ENCODE measurements around the gene LSM12.

The LSM12 gene

GRCh38 chr17:44095647-44096496 lies 29.4 kb upstream of the LSM12 start:
- peak; percentile 96 for DNase-seq

GRCh38 chr17:44095388-44095646 lies 28.8 kb upstream of the LSM12 start:
- DNase-seq: no peak

- no peak for DNase-seq
Measured at GRCh38 chr17:44094701-44095387, 28.4 kb upstream of the LSM12 start.

- no peak for DNase-seq
Measured at GRCh38 chr17:44093231-44093900, 26.9 kb upstream of the LSM12 start.

GRCh38 chr17:44092051-44092450 lies 25.6 kb upstream of the LSM12 start:
- DNase-seq: no peak

GRCh38 chr17:44091200-44091997 lies 24.9 kb upstream of the LSM12 start:
- no peak for DNase-seq

- peak; percentile 68 for DNase-seq
Measured at GRCh38 chr17:44088254-44088653, 21.8 kb upstream of the LSM12 start.

GRCh38 chr17:44087319-44087718 lies 20.8 kb upstream of the LSM12 start:
- no peak for DNase-seq

GRCh38 chr17:44086364-44087311 lies 20.2 kb upstream of the LSM12 start:
- DNase-seq: peak; percentile 100

- peak; percentile 64 for DNase-seq
Measured at GRCh38 chr17:44085908-44086307, 19.4 kb upstream of the LSM12 start.

- DNase-seq: peak; percentile 56
Measured at GRCh38 chr17:44084921-44085320, 18.4 kb upstream of the LSM12 start.

GRCh38 chr17:44084131-44084538 lies 17.7 kb upstream of the LSM12 start:
- peak; percentile 67 for DNase-seq

GRCh38 chr17:44083250-44083849 lies 16.9 kb upstream of the LSM12 start:
- peak; percentile 89 for DNase-seq

- DNase-seq: no peak
Measured at GRCh38 chr17:44082256-44082927, 15.9 kb upstream of the LSM12 start.

GRCh38 chr17:44081681-44082080 lies 15.2 kb upstream of the LSM12 start:
- no peak for DNase-seq

GRCh38 chr17:44079877-44080821 lies 13.7 kb upstream of the LSM12 start:
- DNase-seq: peak; percentile 54

GRCh38 chr17:44078412-44078811 lies 11.9 kb upstream of the LSM12 start:
- peak; percentile 60 for DNase-seq

- DNase-seq: no peak
Measured at GRCh38 chr17:44077595-44077909, 11.1 kb upstream of the LSM12 start.

GRCh38 chr17:44076716-44077594 lies 10.5 kb upstream of the LSM12 start:
- no peak for DNase-seq
